HG02870 (cell line): Measurements from ENCODE around the gene NELFA.

Experiments used
- ATAC-seq: cut with Tn5 transposase; IDR thresholded peaks from one replicate; pipeline ENCODE4 v1.9.1; 2021; ENCODE audit warnings: mild to moderate bottlenecking, moderate library complexity; ENCODE audit not compliant: unreplicated experiment

NELFA gene

GRCh38 chr4:2008921-2009650, at the start of gene NELFA:
TSS of gene NELFA (minus strand) at chr4:2008974. CDS start at chr4:2008959, 15 bp downstream.
- peak; percentile 85 for ATAC-seq

GRCh38 chr4:2057382-2058065, 48.8 kb upstream of the NELFA start:
- ATAC-seq: no peak

GRCh38 chr4:2054217-2054616, 45.4 kb upstream of the NELFA start:
- ATAC-seq: no peak

GRCh38 chr4:2051086-2051485, 42.3 kb upstream of the NELFA start:
- ATAC-seq: no peak

GRCh38 chr4:2049811-2050210, 41.0 kb upstream of the NELFA start:
- no peak for ATAC-seq

GRCh38 chr4:2049381-2049780, 40.6 kb upstream of the NELFA start:
- no peak for ATAC-seq

DNA sequence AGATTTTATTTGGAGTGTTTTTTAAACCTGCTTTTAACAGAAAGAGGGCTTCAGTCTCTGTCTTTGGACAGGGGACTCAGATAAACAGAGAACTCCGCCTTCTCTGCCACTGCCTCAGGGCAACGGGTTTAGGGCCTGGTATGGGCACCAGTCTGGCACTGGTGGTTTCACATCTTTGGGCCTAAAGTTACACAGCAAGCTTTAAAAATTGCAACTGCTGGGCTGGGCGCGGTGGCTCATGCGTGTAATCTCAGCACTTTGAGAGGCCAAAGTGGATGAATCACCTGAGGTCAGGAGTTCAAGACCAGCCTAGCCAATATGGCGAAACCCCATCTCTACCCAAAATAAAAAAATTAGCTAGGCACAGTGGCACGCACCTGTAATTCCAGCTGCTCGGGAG, 40.1 kb upstream of the NELFA start:
- no peak for ATAC-seq

GRCh38 chr4:2047781-2048581, 39.2 kb upstream of the NELFA start:
- no peak for ATAC-seq

DNA sequence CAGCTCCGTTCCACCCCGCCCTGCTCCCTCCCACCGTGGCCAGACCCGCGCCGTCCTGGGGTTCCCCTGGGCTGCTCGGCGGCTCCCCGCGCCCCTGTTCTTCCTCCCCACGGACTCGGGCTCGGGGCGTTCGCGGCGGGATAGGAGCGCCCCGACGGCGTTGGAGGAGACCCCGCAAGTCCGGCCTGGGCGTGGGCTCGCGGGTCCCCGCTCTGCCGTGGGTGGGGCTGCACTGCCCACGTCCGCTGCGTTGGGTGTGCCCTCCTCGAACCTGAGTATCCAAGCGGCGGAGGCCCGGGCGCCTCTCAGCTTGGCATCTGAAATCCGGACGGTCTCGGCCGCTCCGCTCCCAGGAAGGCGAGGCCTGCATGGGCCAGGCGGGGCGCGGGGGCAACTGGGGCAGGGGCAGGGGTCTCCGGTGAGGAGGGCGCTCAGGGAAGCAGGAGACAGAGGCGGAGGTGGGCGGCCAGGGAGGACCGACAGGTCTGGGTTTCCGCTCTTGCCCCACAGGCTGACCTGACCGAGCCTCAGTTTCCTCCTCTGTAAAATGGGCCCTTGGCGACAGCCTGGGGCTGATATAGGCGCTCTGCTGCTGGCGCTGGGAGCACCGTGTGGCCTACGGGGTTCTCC, 38.4 kb upstream of the NELFA start:
- no peak for ATAC-seq

GRCh38 chr4:2046031-2046961, 37.5 kb upstream of the NELFA start:
- no peak for ATAC-seq

- ATAC-seq: no peak
Observed at GRCh38 chr4:2045518-2045951, 36.8 kb upstream of the NELFA start.

- no peak for ATAC-seq
Observed at GRCh38 chr4:2044542-2045517, 36.1 kb upstream of the NELFA start.

DNA sequence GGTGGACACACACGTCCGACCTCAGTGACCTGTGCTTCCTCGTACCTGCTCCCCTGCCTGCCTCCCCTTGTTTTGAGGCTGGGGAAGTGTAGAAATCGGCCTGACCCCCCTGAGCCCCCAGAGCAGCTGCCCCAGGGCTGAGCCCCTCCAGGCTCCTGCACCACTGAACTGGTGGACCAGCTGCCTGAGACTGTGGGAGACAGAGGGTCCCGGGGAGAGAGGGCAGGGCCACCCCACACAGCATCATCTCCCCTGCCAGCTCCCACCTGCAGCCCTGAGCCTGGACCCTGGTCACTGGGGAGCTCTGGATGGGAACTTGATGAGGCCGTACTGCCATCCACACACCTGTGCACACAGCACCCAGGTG, 35.3 kb upstream of the NELFA start:
- ATAC-seq: no peak

DNA sequence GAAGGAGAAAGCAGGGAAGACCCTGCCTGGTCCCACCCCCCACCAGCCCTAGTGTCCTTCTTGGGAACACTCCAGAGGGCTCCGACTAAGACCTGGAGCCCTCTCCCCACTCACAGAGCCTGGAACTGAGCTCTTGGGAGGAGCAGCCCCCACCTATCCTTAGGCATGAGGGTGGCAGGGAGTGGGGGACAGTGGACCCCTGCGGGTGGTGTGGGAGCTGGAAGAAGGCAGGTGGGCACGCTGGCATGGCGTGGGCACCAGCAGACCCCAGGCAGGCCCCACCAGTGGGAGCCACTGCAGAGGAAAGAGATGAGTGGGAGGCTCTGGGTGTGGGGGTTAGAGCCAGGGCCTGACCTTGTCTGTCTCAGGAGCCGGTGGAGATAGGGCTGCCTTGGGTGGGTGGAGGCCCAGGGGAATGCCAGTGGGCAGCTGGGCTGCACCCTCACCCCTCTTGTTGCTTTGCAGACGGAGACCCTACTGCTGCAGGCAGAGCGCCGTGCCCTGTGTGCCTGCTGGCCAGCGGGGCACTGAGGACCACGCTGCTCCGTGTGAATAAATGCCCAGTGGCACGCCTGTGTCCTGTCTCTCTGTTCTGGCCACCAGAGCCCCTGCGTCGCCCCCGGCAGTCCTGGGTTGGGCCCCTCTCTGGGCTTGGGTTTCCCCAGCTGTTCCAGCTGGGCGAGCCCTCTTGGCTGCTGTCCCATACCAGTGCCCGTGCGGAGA, 34.8 kb upstream of the NELFA start:
- no peak for ATAC-seq

DNA sequence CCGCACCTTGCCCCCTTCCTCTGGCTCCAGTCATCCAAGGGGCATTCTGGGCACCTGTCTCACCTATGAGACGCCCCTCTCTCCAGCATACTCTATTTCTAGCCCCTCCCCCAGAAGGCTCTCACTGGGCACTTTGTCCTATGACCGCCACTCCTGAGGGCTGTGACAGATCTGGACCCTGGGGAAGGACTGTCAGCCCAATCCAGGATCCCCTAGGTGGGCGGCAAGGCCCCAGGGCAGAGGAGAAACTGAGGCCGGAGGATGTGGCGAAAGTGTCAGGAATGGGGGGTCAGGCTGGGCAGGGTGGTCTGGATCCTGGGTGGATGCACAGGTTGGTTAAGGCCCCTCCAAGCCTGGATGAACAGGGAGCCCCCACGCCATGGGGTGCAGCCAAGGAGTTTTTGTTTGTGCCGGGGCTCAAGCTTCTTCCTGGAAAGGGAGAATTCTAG, 34.2 kb upstream of the NELFA start:
- ATAC-seq: no peak

DNA sequence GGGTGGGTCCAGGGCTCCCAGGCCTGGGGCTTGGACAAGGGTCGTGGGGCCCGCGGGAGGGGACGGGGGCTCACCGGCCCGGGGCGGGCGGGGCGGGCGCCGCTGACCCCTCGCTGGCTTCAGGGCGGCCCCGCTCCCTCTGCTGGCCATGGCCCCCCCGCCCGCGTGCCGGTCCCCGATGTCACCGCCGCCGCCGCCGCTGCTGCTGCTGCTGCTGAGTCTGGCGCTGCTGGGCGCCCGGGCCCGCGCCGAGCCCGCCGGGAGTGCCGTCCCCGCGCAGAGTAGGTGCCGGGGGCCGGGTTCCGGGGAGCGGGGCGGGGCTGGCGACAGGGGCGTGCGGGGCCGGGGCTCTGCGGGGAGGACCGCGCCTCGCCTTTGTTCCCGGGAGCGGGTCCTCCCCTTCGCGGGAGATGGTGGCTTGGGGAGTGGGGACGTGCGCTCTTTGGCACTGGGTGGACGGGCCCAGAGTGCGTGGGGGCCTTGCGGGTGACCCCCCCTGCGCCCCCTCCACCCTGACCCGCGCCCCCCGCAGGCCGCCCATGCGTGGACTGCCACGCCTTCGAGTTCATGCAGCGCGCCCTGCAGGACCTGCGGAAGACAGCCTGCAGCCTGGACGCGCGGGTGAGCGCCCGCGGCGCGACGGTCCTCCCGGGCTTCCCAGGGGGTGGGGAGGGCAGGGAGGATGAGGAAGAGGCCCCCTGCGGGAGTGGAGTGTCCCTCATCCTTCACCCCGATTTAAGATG, 33.6 kb upstream of the NELFA start:
- no peak for ATAC-seq

DNA sequence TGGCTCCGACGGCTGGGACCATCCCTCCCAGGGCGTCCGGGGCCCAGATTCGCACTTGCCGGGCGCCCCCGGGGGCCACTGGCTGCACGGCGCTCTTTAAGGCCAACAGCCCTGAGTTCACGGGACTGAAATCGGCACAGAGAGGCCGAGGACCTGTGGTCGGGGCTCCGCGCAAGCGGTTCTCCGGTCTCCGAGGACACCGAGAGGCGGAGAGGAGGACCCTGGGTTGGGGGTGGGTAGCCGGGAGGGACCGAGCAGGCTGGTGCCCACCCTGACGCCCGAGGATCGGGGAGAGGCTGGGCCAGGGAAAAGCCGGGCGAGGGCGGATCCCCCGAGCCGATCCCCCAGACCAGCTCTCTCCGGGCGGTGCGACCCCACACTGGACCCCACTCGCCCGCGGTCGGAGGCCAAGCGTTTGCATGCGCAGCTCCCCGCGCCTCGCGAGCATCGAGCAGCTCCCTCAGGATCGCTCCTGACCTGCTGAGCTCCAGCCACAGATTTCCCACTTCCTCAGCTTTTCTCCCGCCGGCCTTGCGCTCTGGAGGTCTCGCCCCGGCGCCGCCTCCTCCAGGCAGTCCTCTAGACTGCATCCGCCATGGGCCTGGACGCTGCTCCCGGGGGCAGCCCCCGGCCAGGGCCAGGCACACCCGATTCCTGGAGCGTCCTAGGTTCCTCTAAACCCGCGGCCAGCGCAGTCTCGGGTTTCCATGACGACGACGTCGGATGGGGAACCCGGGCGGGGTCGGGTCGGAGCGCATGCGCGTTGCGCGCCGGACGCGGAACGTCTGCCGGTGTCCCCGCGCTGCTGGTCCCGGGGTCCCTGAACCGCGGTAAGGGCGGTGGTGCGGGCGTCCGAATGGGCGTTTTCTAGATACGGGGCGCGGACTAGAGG, 32.7 kb upstream of the NELFA start:
- ATAC-seq: peak; percentile 74
